Measurements from ENCODE around the gene RASSF7. TPM values are rescaled to one million over a fixed set of nuclear protein-coding genes. Genes with fewer than 3 reads are reported as not detected.

RASSF7 gene
- total and polyA plus RNA-seq, 10 of the 15 experiments (the other 5 are each of a cell fraction or from before 2014, with no cell fraction given), result 0.39 to 29.7 (median 13.2) TPM

DNA sequence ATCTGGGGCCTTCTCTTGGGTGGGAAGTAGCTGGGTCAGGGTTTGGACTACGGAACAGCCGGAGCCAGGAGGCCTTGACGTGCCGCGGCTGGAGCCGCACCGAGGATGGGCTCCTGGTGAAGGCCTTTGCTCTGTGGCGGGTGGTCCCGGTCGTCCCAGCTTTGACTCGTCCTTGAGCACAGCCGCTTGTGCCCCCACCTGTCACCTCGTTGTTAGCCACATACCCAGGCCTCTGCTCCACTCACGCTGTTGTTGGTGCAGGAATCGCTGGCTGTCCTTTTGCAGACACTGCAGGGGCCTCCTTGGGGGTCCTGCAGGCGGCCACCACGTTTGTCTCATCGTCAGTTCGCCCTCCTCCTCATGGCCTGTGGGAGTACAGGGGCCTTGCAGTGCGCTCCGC, 32.6 kb downstream of the RASSF7 start:
- TF ChIP-seq SMARCA5 (IDR thresholded peaks at IDR 0.05), result no peak
- TF ChIP-seq SRF (IDR thresholded peaks at IDR 0.05; ENCODE audit: low read depth in 2 of 2, low read length in 2 of 2), result no peak
- no peak for TF ChIP-seq NFYB (IDR thresholded peaks at IDR 0.05; ENCODE audit: insufficient read depth, low read depth, low read length)
- TF ChIP-seq SREBF2 (IDR thresholded peaks at IDR 0.05; ENCODE audit: low read length), result no peak
- no peak for TF ChIP-seq RB1 (IDR thresholded peaks at IDR 0.05; ENCODE audit: borderline replicate concordance)
- TF ChIP-seq ESRRA (IDR thresholded peaks at IDR 0.05; ENCODE audit: low read length), result no peak
- TF ChIP-seq ZBED1 (IDR thresholded peaks at IDR 0.05; ENCODE audit: borderline replicate concordance), result no peak
- TF ChIP-seq, protein P1, sequence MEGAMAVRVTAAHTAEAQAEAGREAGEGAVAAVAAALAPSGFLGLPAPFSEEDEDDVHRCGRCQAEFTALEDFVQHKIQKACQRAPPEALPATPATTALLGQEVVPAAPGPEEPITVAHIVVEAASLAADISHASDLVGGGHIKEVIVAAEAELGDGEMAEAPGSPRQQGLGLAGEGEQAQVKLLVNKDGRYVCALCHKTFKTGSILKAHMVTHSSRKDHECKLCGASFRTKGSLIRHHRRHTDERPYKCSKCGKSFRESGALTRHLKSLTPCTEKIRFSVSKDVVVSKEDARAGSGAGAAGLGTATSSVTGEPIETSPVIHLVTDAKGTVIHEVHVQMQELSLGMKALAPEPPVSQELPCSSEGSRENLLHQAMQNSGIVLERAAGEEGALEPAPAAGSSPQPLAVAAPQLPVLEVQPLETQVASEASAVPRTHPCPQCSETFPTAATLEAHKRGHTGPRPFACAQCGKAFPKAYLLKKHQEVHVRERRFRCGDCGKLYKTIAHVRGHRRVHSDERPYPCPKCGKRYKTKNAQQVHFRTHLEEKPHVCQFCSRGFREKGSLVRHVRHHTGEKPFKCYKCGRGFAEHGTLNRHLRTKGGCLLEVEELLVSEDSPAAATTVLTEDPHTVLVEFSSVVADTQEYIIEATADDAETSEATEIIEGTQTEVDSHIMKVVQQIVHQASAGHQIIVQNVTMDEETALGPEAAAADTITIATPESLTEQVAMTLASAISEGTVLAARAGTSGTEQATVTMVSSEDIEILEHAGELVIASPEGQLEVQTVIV (IDR thresholded peaks at IDR 0.05; ENCODE audit: borderline replicate concordance, partially characterized antibody), result no peak
- TF ChIP-seq CHD1 (IDR thresholded peaks at IDR 0.05; ENCODE audit: low read depth, low read length), result no peak
- whole genome bisulfite sequencing (ENCODE audit: insufficient coverage, insufficient replicate concordance, low lambda C conversion rate, missing lambda C conversion rate), result 97% methylated on average over 21 of the region's 21 CpGs
- DNase-seq (ENCODE audit: low read depth, low spot score) (no peak), FAIRE-seq (no peak), ATAC-seq (no peak)
- no peaks in the 10 kb centered on the region for H3K79me2 ChIP-seq (ENCODE audit: control insufficient read depth, insufficient read depth, low read length)
- no peak overlapping the region for H3K9ac ChIP-seq (ENCODE audit: control insufficient read depth, insufficient read depth, low read length)
- BruUV-seq (replicated peaks), result no TSS peak
- H3K9me3 ChIP-seq (replicated peaks; ENCODE audit: control insufficient read depth, insufficient read depth, low read length), result no peaks in the 10 kb centered on the region
- H2AFZ ChIP-seq (ENCODE audit: control insufficient read depth, low read depth, low read length), result no peak overlapping the region
- RAD21 ChIA-PET (ENCODE audit: unreplicated experiment), result no interaction called here
- no peak overlapping the region for H3K27ac ChIP-seq (ENCODE audit: control insufficient read depth, insufficient read depth)
- CTCF ChIA-PET, result no interaction called here
- peaks cover 29 to 50% of the 10 kb centered on the region in 2 experiments for H3K36me3 ChIP-seq (ENCODE audit: control insufficient read depth in 2 of 2, insufficient read depth in 2 of 2, low read length in 1 of 2)
- no peaks in the 10 kb centered on the region for H3K4me1 ChIP-seq (ENCODE audit: control insufficient read depth, insufficient read depth, low read length)
- H3K27me3 ChIP-seq (replicated peaks in 1 of 2; ENCODE audit: control insufficient read depth in 2 of 2, insufficient read depth in 2 of 2, low read length in 1 of 2), result no peaks in the 10 kb centered on the region
- POLR2A ChIA-PET, result no interaction called here
- in situ Hi-C loops (cut with MboI), result no loop called here
- no peak overlapping the region for H3K4me2 ChIP-seq (ENCODE audit: control insufficient read depth, insufficient read depth)
- H3K4me3 ChIP-seq, result no peak overlapping the region
- H4K20me1 ChIP-seq (ENCODE audit: control insufficient read depth, insufficient read depth), result no peaks in the 10 kb centered on the region
- SMC1A ChIA-PET (ENCODE audit: uncharacterized antibody, unreplicated experiment), result no interaction called here
- intact Hi-C loops (cut with micrococcal nuclease; ENCODE audit: unreplicated experiment), result no loop called here

Measured in GM12878 (cell line).